GM19452 (cell line): ENCODE results near the gene ZC3H12C.
"Not testable (repeated sequence)": the region's sequence is repeated elsewhere in the genome, so short reads cannot be mapped to it uniquely, and the experiment has no call there.

Experiments used
- ATAC-seq: cut with Tn5 transposase; IDR thresholded peaks from one replicate; pipeline ENCODE4 v1.9.1; 2021; ENCODE audit not compliant: unreplicated experiment

The ZC3H12C gene

DNA sequence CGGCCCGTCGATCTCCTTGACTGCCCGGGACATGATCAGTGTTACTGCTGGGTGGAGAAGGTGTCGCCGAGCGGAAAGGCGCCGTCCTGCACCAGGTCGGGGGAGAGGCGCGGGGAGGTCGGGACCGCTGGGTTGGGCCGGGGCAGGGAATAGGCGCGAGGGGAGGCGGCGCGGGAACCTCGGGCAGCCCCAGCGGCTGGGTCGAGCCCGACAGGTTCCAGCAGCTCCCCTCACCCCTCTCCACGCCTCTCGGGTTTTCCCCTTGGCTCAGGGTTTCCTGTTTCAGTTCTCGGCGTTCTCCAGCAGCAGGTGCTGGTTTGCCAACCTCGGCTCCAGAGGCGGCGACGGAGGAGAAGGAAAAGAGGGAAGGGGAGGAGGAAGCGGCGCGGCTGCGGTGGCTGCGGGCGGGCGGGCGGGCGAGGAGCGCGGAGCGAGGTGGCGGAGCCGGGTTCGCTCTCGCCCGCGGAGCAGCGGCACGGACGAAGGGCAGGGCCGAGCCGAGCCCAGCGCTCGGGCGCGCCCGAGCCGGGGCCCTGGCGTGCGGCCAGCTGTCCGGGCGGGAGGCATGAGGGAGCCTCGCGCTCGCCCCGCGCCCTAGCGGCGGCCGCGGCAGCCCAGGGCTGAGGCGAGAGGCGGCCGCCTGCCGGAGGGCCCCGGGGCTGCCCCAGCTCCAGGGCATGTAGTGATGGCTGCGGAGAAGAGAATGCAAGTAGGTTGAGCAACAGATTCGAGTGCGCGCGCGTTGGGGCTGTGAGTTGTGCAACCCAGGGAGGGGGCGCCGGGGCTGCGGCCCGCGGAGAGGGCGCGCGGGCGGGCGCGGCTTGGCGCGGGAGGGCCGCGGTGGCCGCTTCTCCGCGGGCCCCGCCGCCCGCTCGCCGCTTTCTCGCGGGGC lies at the start of gene ZC3H12C:
TSS of gene ZC3H12C (plus strand) at position 878 of the 892 bp plus-strand sequence. CDS start 20 bp downstream, outside the sequence.
- ATAC-seq = peak; percentile 68

GRCh38 chr11:110044226-110044968 lies 48.8 kb upstream of the ZC3H12C start:
- ATAC-seq = no peak

DNA sequence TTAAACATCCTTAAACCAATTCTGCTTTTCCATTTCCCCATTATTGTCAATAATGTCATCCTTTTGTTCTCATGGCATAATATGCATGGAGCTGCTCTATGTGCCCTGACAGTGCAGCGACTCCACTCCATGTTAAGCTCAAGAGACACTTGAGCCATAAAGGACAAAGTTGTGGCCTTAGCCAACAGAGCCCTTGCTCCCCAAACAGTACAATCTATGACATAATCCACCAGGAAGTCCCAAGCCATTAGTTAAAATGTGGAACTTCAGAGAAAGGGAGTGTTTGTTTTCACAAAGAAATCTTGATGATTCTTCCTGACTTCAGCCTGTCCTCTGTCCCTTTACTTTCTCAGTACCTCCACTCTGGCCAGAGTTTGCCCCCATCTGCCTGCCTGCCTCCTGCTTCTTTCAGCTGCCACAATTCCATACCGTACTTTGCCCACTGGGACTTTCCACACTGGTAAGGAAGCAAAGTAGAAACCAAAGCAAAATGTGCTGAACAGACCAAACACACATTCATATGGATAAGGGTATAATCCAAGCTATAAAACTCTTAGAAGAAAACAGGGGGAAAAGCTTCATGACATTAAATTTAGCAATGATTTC lies 46.3 kb upstream of the ZC3H12C start:
- ATAC-seq = no peak

GRCh38 chr11:110049501-110050200 lies 43.5 kb upstream of the ZC3H12C start:
- no peak for ATAC-seq

- ATAC-seq = no peak
These were observed 43.0 kb upstream of the ZC3H12C start for GRCh38 chr11:110050201-110050506.

DNA sequence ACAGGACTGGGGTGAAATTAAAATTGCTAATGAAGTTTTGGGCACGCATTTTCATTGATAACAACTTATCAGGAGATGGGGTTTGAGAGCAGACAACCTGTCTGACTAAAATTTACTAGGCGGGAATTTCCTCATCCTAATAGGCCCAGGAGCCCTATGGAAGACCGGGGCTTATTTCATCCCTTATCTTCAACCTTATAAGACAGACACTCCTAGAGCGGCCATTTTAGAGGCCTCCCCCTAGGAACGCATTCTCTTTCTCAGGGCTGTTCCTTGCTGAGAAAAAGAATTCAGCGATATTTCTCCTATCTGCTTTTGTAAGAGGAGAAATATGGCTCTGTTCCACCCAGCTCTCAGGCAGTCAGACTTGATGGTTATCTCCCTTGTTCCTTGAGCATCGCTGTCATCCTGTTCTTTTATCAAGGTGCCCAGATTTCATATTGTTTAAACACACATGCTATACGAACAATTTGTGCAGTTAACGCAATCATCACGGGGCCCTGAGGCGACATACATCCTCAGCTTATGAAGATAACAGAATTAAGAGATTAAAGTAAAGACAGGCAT lies 39.3 kb upstream of the ZC3H12C start:
- no peak for ATAC-seq

DNA sequence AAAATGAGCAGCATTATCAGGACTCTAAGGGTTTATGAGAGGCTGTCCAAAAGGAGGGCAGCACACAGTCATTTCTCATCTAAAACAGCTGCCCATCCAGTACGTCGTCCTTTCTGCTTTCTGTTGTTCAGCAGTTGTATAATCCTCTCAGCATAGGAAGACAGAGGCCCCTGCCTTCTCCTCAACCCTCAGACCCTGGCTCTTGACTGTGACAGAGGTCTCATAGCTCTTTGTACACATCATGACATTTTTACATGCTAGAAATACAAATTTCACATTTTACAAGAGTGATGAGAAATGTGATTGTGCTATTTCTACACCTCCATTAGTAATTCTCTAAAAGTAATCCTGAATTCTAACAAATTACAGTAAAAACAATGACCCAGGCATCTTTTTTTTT lies 36.2 kb upstream of the ZC3H12C start:
- no peak for ATAC-seq

DNA sequence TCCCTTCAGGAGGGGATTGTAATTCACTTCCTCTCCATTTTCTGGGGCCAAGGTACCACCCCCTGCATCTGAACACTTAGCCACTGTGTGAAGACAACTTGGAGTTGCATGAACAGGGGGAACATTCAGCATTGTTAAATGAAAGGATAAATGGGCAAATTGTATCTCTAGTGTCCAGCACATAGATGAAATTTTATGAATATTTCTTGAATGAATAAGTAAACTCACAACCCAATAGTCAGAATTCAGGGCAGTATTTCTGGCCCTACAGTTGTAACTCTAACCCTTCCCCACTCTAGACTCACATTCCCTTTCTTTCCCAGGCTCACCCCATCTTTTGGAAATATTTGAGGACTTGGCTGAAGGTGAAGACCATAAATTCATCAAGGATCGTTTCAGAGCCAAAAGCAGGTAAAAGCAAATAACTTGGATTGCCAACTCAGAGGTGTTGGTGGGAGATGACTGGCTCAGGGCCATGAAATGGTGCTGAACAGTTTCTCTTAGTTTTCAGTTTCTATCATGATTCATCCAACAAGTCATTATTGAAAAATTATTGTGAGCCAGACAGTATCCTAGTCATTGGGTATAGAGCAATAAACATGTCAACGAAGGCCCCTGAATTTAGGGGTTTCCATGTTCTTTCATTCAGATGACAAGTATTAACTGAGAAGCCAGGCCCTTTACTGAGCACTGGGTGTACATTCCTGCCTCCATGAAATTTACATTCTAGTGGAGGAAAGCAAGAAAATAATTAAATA lies 33.3 kb upstream of the ZC3H12C start:
- ATAC-seq = peak; percentile 42

DNA sequence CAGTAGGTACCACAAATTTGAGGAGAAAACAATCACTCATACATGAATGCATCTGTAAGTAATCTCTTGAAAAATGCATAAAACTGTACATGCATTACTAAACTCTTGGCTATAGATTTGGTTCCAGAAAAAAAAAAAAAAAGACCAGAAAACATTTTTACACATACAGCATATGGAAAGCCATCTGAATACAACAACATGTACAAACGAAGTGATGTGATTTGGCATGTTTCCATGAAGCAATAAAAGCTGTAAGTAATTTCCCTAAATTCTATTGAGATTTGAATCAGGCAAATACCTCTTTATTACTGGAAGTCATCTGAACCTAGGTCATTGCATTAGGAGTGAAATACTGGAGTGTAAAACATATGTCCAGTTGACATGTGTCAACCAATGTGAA lies 31.9 kb upstream of the ZC3H12C start:
- no peak for ATAC-seq

GRCh38 chr11:110062247-110062646 lies 30.9 kb upstream of the ZC3H12C start:
- ATAC-seq = no peak

DNA sequence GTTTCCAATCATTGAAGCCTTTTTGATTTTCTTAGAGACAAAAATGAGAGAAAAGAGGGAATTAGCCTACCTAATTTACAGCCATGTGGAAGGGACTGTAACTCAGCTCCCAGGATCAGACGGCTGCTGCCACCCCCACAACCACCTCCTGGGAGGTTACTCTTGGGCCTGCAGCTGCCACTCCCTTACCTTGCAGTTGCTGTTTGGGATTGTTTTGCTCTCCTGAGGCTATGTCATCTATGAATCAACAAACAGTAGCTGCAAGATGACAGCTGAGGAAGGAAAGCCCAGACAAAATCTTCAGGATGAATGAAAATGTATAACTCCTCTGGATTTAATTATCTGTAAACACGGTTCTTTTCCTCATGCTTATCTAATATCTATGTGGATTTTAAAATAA lies 28.0 kb upstream of the ZC3H12C start:
- ATAC-seq = no peak

GRCh38 chr11:110068001-110068400 lies 25.2 kb upstream of the ZC3H12C start:
- ATAC-seq = not testable (repeated sequence)

DNA sequence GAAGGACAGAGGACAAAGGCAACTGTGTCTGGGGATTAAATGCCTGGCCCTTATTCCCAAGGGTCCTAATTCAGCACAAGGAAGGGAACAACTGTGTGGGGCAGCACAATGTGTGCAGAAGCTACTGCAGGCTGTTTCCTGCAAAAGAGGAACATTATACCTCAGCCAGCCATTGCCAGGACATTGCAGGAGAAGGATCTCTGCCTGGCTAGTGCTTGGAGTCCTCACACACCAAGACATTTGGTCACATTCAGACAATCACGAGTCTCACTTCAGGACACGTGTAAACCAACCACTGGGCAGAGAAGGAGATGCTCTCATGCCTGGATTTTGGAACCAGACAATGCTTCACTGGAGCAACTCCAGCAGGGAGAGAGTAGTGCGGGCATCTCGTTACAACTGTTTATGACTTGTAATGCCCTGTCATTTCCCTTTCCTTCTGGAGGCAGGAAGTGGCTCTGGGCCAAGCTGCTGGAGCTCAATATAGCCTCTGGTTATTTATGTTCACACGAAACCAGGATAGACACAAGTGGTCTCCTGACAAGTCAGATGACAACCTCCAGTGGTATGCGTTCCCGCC lies 23.9 kb upstream of the ZC3H12C start:
- ATAC-seq = peak; percentile 45

DNA sequence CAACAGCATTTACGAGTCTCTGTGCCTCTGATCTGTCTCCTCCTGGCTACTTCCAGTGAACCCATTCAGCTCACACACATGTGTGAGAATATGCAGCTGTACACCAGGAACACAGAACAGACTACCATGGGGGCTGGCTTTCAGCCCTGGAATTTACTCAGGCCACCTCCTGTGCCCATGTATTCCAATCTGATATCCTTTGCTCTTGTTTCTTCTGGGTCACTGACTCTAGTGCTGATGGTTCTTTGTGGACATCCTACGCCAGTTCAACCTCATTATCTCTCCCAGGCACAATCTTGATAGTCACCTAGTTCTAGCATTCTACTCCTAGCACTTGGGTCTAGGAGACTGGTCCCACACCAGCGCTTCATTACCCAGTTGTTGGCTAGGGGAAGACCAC lies 23.0 kb upstream of the ZC3H12C start:
- ATAC-seq = no peak

- peak; percentile 58 for ATAC-seq
These were observed 22.0 kb upstream of the ZC3H12C start for GRCh38 chr11:110071197-110071596.

DNA sequence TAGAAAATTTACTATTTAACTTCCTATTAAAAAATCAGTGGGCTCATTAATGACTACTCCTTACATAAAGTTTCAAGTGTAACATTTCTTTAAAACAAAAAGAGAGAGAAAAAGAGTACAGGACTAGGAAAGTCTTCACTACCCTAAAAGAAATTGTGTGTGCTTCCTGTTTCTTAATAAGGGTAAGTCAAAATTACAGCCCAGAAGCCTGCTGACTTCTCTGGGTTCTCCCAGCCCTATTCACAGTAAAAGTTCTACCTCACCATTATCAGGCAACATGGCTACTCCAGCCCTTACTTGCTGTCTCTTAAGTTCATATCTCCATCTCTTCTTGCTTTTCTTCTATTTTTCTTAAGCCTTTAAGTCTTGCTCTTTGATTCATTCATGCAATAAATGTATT lies 20.3 kb upstream of the ZC3H12C start:
- no peak for ATAC-seq

GRCh38 chr11:110074499-110074898 lies 18.7 kb upstream of the ZC3H12C start:
- ATAC-seq = no peak

DNA sequence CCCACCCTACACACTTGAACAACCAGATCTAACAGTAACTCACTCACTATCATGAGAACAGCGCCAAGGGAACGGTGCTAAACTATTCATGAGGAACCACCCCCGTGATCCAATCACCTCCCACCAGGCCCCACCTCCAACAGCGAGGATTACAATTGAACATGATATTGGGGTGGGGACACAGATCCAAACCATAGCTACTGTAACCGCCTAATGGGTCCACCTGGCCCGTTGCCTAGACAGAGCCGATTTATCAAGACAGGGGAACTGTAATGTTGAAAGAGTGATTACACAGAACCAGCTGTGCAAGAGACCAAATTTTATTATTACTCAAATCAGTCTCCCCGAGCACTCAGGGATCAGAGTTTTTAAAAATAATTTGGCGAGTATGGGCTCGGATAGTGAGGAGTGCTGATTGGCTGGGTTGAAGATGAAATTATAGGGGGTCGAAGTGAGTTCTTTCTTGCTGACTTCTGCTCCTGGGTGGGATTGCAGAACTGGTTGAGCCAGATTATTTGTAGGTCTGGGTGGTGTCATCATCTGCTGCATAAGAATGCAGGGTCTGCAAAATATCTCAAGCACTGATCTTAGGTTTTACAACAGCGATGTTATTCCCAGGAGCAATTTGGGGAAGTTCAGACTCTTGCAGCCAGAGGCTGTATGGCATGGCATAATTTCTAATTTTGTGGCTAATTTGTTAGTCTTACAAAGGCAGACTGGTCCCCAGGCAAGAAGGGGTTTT lies 17.9 kb upstream of the ZC3H12C start:
- no peak for ATAC-seq

GRCh38 chr11:110075847-110076208 lies 17.4 kb upstream of the ZC3H12C start:
- ATAC-seq = no peak
